Ovary (tissue), 3 donors: ENCODE data around the gene NFATC3.

ENCODE experiments used
- EP300 ChIP-seq: sonication (generic); formaldehyde crosslinking; IDR thresholded peaks from one replicate; pipeline ENCODE4 v1.6.1; 2017; ENCODE audit warnings: antibody characterized with exemption
- POLR2A ChIP-seq: fragments of 450-650 bp; IDR thresholded peaks from one replicate; pipeline ENCODE4 v1.6.1; 2017; ENCODE audit warnings: antibody characterized with exemption, mild to moderate bottlenecking, moderate library complexity
- TF ChIP-seq, protein P1 (sequence below), 3 donors: fragments of 450-650 bp in 2 of 3; fragments of 200-600 bp in 1 of 3; IDR thresholded peaks; one replicate each; pipeline versions ENCODE4 v1.5.1 to v1.8.0; 2016 to 2022; ENCODE audit warnings: antibody characterized with exemption in 3 of 3, mild to moderate bottlenecking in 1 of 3
- donor health status: DM: no; HTN: no; CAD: no.

DNA sequence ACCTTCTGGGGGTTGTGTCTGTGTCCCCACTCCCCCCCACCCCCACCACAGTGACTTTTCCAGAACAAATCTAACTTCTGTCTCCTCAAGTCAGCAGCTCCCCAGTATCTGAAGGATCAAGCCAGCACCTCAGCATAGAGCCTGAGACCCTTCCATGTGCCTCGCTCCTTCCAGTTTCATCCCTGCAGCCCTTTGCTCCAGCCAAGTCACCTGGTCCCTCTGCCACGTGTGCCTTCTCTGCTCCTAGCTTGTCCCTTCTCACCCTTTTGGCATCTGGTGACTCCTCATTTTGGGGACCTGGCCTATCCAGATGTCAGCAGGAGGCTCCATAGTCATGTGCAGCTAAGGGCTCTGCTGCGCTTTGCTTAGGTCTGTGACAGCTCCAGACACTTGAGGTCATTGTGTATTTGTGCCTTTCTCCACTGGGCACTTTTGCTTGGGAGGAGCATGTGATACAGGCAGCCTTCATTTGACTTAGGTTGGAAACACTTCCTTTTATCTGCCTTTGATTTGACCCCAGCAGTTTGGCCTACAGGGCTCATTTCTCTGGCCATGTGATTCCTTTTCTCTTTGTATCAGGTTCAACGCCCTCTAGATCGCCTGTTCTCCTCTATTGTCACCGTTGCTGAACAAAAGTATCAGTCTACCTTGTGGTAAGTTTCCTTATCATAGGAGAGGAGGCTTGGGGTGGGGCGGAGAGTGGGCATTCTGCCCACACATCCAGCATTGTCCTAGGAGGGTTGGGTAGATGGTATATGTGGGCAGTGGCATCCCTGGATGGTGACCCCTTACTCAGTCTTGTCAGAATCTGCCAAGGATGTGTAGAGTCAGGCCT lies 7.1 kb upstream of the NFATC3 start:
- TF ChIP-seq, protein P1, sequence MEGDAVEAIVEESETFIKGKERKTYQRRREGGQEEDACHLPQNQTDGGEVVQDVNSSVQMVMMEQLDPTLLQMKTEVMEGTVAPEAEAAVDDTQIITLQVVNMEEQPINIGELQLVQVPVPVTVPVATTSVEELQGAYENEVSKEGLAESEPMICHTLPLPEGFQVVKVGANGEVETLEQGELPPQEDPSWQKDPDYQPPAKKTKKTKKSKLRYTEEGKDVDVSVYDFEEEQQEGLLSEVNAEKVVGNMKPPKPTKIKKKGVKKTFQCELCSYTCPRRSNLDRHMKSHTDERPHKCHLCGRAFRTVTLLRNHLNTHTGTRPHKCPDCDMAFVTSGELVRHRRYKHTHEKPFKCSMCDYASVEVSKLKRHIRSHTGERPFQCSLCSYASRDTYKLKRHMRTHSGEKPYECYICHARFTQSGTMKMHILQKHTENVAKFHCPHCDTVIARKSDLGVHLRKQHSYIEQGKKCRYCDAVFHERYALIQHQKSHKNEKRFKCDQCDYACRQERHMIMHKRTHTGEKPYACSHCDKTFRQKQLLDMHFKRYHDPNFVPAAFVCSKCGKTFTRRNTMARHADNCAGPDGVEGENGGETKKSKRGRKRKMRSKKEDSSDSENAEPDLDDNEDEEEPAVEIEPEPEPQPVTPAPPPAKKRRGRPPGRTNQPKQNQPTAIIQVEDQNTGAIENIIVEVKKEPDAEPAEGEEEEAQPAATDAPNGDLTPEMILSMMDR (IDR thresholded peaks at IDR 0.05), result no peak
- TF ChIP-seq POLR2A (no peak), EP300 (no peak)
